Neuronal stem cell (in vitro differentiated cells): ENCODE results near the gene C9orf40.
A peak's percentile ranks its signal among the peaks of the same experiment; 100 is the strongest.

Source experiments
- DNase-seq: peaks from one replicate; pipeline ENCODE4 v3.0.0-alpha.2; 2013; ENCODE audit warnings: low spot score
- H2AFZ ChIP-seq: one replicate; pipeline ENCODE4 v1.6.1; 2013; ENCODE audit warnings: mild to moderate bottlenecking, low read length, inconsistent platforms
- H2AK5ac ChIP-seq: 2 replicates; pipeline ENCODE4 v1.6.1; 2013; ENCODE audit warnings: low read depth, mild to moderate bottlenecking, inconsistent platforms, low read length, moderate library complexity, mixed read lengths
- H2BK120ac ChIP-seq: 2 replicates; pipeline ENCODE4 v1.6.1; 2013; ENCODE audit warnings: low read depth, mild to moderate bottlenecking, inconsistent platforms, low read length, moderate library complexity, mixed read lengths
- H2BK12ac ChIP-seq: one replicate; pipeline ENCODE4 v1.6.1; 2013; ENCODE audit warnings: low read length, inconsistent platforms
- H2BK15ac ChIP-seq: 2 replicates; pipeline ENCODE4 v1.6.1; 2013; ENCODE audit warnings: mild to moderate bottlenecking, low read length, inconsistent platforms, mixed read lengths
- H2BK5ac ChIP-seq: one replicate; pipeline ENCODE4 v1.6.1; 2013; ENCODE audit warnings: inconsistent platforms, mild to moderate bottlenecking, low read length, moderate library complexity
- H3K14ac ChIP-seq: one replicate; pipeline ENCODE4 v1.6.1; 2013; ENCODE audit warnings: low read length, inconsistent platforms
- H3K18ac ChIP-seq: 2 replicates; pipeline ENCODE4 v1.6.1; 2013; ENCODE audit warnings: low read length, inconsistent platforms
- H3K23ac ChIP-seq: 2 replicates; pipeline ENCODE4 v1.6.1; 2013; ENCODE audit warnings: low read depth, mild to moderate bottlenecking, mixed read lengths, low read length, inconsistent platforms; ENCODE audit not compliant: poor library complexity
- H3K27ac ChIP-seq: replicated peaks from 3 replicates; pipeline ENCODE4 v1.5.1; 2013; ENCODE audit warnings: low read length, inconsistent platforms
- H3K27me3 ChIP-seq, 3 experiments: 2 replicates each; pipeline ENCODE4 v1.6.1; 2013; ENCODE audit warnings: low read length in 3 of 3, mild to moderate bottlenecking in 2 of 3, inconsistent platforms in 1 of 3, low read depth in 1 of 3, mixed read lengths in 1 of 3, moderate library complexity in 1 of 3; ENCODE audit not compliant: control insufficient read depth in 3 of 3, insufficient read depth in 3 of 3
- H3K36me3 ChIP-seq, 2 donors: replicated peaks in 1 of 2; 2 replicates each; pipeline ENCODE4 v1.6.1; 2013; ENCODE audit warnings: low read length in 2 of 2; ENCODE audit not compliant: control insufficient read depth in 2 of 2, insufficient read depth in 2 of 2
- H3K4ac ChIP-seq: 2 replicates; pipeline ENCODE4 v1.6.1; 2013; ENCODE audit warnings: inconsistent platforms, mild to moderate bottlenecking, low read length, moderate library complexity
- H3K4me1 ChIP-seq, 2 donors: 1 replicate in 1 of 2; 2 replicates in 1 of 2; pipeline ENCODE4 v1.6.1; 2013; ENCODE audit warnings: low read length in 2 of 2, low read depth in 1 of 2; ENCODE audit not compliant: control insufficient read depth in 2 of 2, insufficient read depth in 1 of 2
- H3K4me2 ChIP-seq: one replicate; pipeline ENCODE4 v1.6.1; 2013; ENCODE audit warnings: mild to moderate bottlenecking, low read length, inconsistent platforms; ENCODE audit not compliant: insufficient read depth, poor library complexity, severe bottlenecking
- H3K4me3 ChIP-seq, 2 donors: 2 replicates each; pipeline ENCODE4 v1.5.1; 2013; ENCODE audit warnings: low read length in 2 of 2, mild to moderate bottlenecking in 2 of 2, inconsistent platforms in 1 of 2, moderate library complexity in 1 of 2
- H3K79me1 ChIP-seq: one replicate; pipeline ENCODE4 v1.6.1; 2013; ENCODE audit warnings: low read depth, mild to moderate bottlenecking, inconsistent platforms, low read length, moderate library complexity
- H3K9ac ChIP-seq: one replicate; pipeline ENCODE4 v1.6.1; 2013; ENCODE audit warnings: mild to moderate bottlenecking, low read depth, low read length, inconsistent platforms; ENCODE audit not compliant: poor library complexity
- H3K9me3 ChIP-seq, 2 donors: replicated peaks in 1 of 2; 2 replicates each; pipeline versions ENCODE3 to v1.6.1; 2013; ENCODE audit warnings: low read length in 2 of 2, mild to moderate bottlenecking in 2 of 2, inconsistent platforms in 1 of 2, low read depth in 1 of 2, mixed read lengths in 1 of 2, moderate library complexity in 1 of 2; ENCODE audit not compliant: control insufficient read depth in 2 of 2, insufficient read depth in 1 of 2
- H4K8ac ChIP-seq: one replicate; pipeline ENCODE4 v1.6.1; 2013; ENCODE audit warnings: low read depth, mild to moderate bottlenecking, inconsistent platforms, low read length, moderate library complexity
- H4K91ac ChIP-seq: one replicate; pipeline ENCODE4 v1.6.1; 2013; ENCODE audit warnings: low read length, low read depth, mild to moderate bottlenecking, inconsistent platforms; ENCODE audit not compliant: poor library complexity
- WGBS, 2 donors: extraction: QIAGEN DNeasy Blood & Tissue Kit; methylation state at CpG; one replicate each; pipeline ENCODE4 v1.1.7; 2013; ENCODE audit warnings: missing lambda C conversion rate in 2 of 2, mixed read lengths in 1 of 2; ENCODE audit not compliant: insufficient read length in 2 of 2, insufficient replicate concordance in 1 of 2; ENCODE audit errors: extremely low coverage in 2 of 2; 5-methylcytosine and 5-hydroxymethylcytosine counted together

C9orf40 gene

GRCh38 chr9:74946686-74947085 is 6.0 kb downstream of the C9orf40 start:
- H3K18ac ChIP-seq, result no peak overlapping the region
- H2BK120ac ChIP-seq, result no peak overlapping the region
- DNase-seq, result no peak
- H3K27ac ChIP-seq, result no peak overlapping the region
- H3K4ac ChIP-seq, result no peak overlapping the region
- no peaks in the 10 kb centered on the region for H3K9me3 ChIP-seq
- no peaks in the 10 kb centered on the region for H3K4me1 ChIP-seq
- peaks cover 0 to 27% of the 10 kb centered on the region in 2 donors for H3K36me3 ChIP-seq
- H2AK5ac ChIP-seq, result no peak overlapping the region
- H4K91ac ChIP-seq, result no peak overlapping the region
- no peak overlapping the region for H2BK15ac ChIP-seq
- H2AFZ ChIP-seq, result no peak overlapping the region
- no peak overlapping the region for H3K4me3 ChIP-seq
- no peak overlapping the region for H3K4me2 ChIP-seq
- H2BK12ac ChIP-seq, result no peak overlapping the region
- no peaks in the 10 kb centered on the region for H3K27me3 ChIP-seq
- no peak overlapping the region for H2BK5ac ChIP-seq
- H3K14ac ChIP-seq, result no peak overlapping the region
- H3K79me1 ChIP-seq, result no peaks in the 10 kb centered on the region
- no peak overlapping the region for H4K8ac ChIP-seq
- H3K23ac ChIP-seq, result no peak overlapping the region
- no peak overlapping the region for H3K9ac ChIP-seq

GRCh38 chr9:74942801-74943200 is 9.9 kb downstream of the C9orf40 start:
- no peak overlapping the region for H2BK15ac ChIP-seq
- H3K4me1 ChIP-seq, result no peaks in the 10 kb centered on the region
- no peak overlapping the region for H3K9ac ChIP-seq
- no peak overlapping the region for H3K18ac ChIP-seq
- H3K27ac ChIP-seq, result no peak overlapping the region
- H2BK5ac ChIP-seq, result no peak overlapping the region
- H2AFZ ChIP-seq, result peak overlapping the region; percentile 11
- no peak overlapping the region for H3K4me2 ChIP-seq
- H4K8ac ChIP-seq, result no peak overlapping the region
- no peak overlapping the region for H4K91ac ChIP-seq
- DNase-seq, result no peak
- WGBS, 2 donors, result no CpG with 5 or more reads among the region's 3 CpGs
- no peak overlapping the region for H3K4me3 ChIP-seq
- no peaks in the 10 kb centered on the region for H3K79me1 ChIP-seq
- no peaks in the 10 kb centered on the region for H3K27me3 ChIP-seq
- no peak overlapping the region for H2BK120ac ChIP-seq
- no peak overlapping the region for H2AK5ac ChIP-seq
- H3K14ac ChIP-seq, result no peak overlapping the region
- H3K36me3 ChIP-seq, result peaks cover 0 to 18% of the 10 kb centered on the region in 2 donors
- no peak overlapping the region for H3K23ac ChIP-seq
- no peak overlapping the region for H2BK12ac ChIP-seq
- no peak overlapping the region for H3K4ac ChIP-seq
- H3K9me3 ChIP-seq, result no peaks in the 10 kb centered on the region

GRCh38 chr9:74940600-74940999 is 12.1 kb downstream of the C9orf40 start:
- H2BK120ac ChIP-seq, result no peak overlapping the region
- H2AFZ ChIP-seq, result no peak overlapping the region
- H3K27ac ChIP-seq, result no peak overlapping the region
- H3K9me3 ChIP-seq, result no peaks in the 10 kb centered on the region
- DNase-seq, result no peak
- H3K27me3 ChIP-seq, result no peaks in the 10 kb centered on the region
- no peak overlapping the region for H3K4me2 ChIP-seq
- H3K4me1 ChIP-seq, result no peaks in the 10 kb centered on the region
- no peak overlapping the region for H2BK15ac ChIP-seq
- no peak overlapping the region for H3K4me3 ChIP-seq
- H3K18ac ChIP-seq, result no peak overlapping the region
- no peak overlapping the region for H4K91ac ChIP-seq
- H3K9ac ChIP-seq, result no peak overlapping the region
- H3K23ac ChIP-seq, result no peak overlapping the region
- no peak overlapping the region for H2AK5ac ChIP-seq
- no CpG with 5 or more reads among the region's 4 CpGs for WGBS, 2 donors
- no peak overlapping the region for H2BK5ac ChIP-seq
- no peak overlapping the region for H4K8ac ChIP-seq
- no peak overlapping the region for H3K14ac ChIP-seq
- H2BK12ac ChIP-seq, result no peak overlapping the region
- no peaks in the 10 kb centered on the region for H3K79me1 ChIP-seq
- H3K36me3 ChIP-seq, result no peaks in the 10 kb centered on the region
- H3K4ac ChIP-seq, result no peak overlapping the region

GRCh38 chr9:74935008-74935407 is 17.7 kb downstream of the C9orf40 start:
- WGBS, 2 donors, result no CpG with 5 or more reads among the region's 8 CpGs
- H4K8ac ChIP-seq, result no peak overlapping the region
- no peak for DNase-seq
- H3K14ac ChIP-seq, result no peak overlapping the region
- no peak overlapping the region for H3K27ac ChIP-seq
- no peaks in the 10 kb centered on the region for H3K79me1 ChIP-seq
- H3K9me3 ChIP-seq, result no peaks in the 10 kb centered on the region
- H2BK120ac ChIP-seq, result no peak overlapping the region
- no peak overlapping the region for H3K4me3 ChIP-seq
- H3K18ac ChIP-seq, result no peak overlapping the region
- no peak overlapping the region for H2AK5ac ChIP-seq
- no peaks in the 10 kb centered on the region for H3K4me1 ChIP-seq
- H3K4ac ChIP-seq, result no peak overlapping the region
- no peak overlapping the region for H4K91ac ChIP-seq
- no peak overlapping the region for H2BK15ac ChIP-seq
- H2BK12ac ChIP-seq, result no peak overlapping the region
- H3K36me3 ChIP-seq, result no peaks in the 10 kb centered on the region
- H2BK5ac ChIP-seq, result no peak overlapping the region
- no peak overlapping the region for H2AFZ ChIP-seq
- no peak overlapping the region for H3K23ac ChIP-seq
- no peak overlapping the region for H3K4me2 ChIP-seq
- no peaks in the 10 kb centered on the region for H3K27me3 ChIP-seq
- no peak overlapping the region for H3K9ac ChIP-seq
